Activated gamma-delta T cell (primary cell): ENCODE results near the gene CMSS1.
"Not testable (repeated sequence)": the region's sequence is repeated elsewhere in the genome, so short reads cannot be mapped to it uniquely, and the experiment has no call there.

Source experiments
- DNase-seq: peaks from one replicate; lab custom pipeline; 2025; lab: John Stamatoyannopoulos, UW

The CMSS1 gene

GRCh38 chr3:100023595-100023994 lies 205.9 kb downstream of the CMSS1 start:
- DNase-seq = no peak

GRCh38 chr3:100024520-100025303 lies 207.1 kb downstream of the CMSS1 start:
- no peak for DNase-seq

GRCh38 chr3:100027321-100027720 lies 209.7 kb downstream of the CMSS1 start:
- no peak for DNase-seq

GRCh38 chr3:100029052-100029451 lies 211.4 kb downstream of the CMSS1 start:
- no peak for DNase-seq

DNA sequence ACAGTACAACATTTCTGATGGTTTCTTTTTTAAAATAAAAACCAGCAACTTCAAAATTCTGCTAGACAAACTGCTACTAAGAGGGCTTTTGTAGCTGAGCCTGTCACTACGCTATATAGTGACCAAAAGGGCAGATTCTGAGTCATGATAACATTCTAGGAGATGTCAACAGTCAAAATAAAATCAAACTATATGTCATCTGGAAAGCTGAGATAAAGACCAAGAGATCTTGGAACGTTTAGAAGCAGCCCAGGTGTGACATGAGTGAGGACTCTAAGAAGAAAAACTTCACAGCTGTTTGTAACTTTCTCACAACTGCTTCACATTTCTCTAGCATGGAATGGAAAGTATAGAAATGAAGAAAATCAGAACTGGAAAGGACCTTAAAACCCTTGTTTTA lies 212.0 kb downstream of the CMSS1 start:
- no peak for DNase-seq

DNA sequence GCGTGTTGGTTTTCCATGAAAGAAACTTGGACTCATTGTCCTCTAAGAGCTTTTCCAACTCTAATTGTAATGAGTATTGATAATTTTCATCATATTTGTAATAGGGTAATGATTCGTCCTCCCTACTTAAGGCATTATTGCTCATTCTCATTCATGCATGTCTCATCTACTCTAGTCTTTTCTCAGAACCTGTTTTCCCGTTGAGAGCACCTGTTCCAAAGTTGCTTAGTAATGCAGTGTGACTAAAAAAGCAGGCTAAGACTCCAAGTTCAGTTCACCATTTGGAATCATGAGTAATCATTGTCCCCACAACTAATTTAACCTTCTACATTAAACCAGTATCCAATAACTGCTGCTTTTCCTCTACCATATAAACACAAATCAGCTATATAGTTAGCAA lies 212.7 kb downstream of the CMSS1 start:
- no peak for DNase-seq

- no peak for DNase-seq
Measured at GRCh38 chr3:100030914-100031425, 213.3 kb downstream of the CMSS1 start.

GRCh38 chr3:100032243-100032642 lies 214.6 kb downstream of the CMSS1 start:
- no peak for DNase-seq

DNA sequence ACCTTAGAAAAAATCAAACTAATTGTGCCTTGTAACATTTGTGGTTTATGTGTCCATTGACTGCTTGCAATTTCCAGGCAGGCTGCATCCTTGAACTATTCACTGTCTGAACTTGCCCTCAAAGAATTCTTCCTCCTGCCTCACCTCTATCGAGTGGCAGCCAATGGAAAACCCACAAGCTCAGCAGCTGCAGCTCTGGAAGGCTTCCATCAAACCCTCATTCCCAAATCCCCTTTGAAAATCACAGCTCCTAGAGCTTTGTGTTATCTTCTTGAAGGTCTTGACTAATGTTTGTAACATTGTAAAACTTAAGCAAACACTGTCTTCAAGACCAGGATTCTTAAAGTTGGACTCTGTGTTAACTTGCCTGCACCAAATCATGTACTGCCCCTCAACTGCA lies 215.5 kb downstream of the CMSS1 start:
- no peak for DNase-seq

DNA sequence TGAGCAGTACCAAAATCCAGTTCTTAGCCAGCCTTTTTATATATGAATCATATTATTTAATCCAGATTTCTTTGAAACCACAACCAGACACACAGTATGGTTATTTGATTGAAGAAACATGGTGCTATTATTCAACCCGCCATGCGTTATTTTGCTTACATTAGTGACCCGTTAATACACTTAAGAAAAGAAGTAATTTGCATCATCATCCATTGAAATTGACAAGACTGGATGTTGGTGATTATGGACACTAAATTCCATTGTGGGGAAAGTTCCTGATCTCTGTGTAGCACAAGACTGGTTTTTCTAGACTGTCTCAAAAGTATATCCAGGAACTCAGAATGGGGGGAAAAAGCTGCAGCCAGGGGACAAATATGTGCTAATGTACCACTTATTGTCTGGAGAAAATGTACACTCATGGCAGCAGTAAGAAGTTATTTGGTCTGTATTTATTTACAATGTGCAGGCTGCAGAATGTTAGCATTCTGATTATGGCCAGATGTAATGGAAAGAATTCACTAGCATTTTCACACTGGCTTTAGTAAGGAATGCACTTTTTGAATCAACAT lies 216.3 kb downstream of the CMSS1 start:
- no peak for DNase-seq

DNA sequence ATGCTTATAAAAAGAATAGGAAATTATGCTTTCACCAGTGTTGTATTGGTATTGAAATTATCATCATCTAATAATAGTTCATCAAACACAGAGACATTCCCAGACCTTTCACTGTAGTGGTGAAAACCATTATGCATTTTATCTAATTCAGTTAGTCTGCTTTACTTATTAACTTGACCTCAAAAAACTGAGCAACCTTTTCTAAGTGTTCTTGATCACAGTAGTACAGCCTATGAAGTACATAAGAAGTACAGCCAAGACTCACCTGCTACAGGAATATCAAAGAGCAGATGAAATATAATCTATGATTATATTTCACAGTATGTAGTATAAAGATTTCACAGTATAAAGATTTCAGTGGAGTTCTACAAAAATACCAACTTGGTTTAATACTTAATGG lies 221.4 kb downstream of the CMSS1 start:
- DNase-seq = no peak

DNA sequence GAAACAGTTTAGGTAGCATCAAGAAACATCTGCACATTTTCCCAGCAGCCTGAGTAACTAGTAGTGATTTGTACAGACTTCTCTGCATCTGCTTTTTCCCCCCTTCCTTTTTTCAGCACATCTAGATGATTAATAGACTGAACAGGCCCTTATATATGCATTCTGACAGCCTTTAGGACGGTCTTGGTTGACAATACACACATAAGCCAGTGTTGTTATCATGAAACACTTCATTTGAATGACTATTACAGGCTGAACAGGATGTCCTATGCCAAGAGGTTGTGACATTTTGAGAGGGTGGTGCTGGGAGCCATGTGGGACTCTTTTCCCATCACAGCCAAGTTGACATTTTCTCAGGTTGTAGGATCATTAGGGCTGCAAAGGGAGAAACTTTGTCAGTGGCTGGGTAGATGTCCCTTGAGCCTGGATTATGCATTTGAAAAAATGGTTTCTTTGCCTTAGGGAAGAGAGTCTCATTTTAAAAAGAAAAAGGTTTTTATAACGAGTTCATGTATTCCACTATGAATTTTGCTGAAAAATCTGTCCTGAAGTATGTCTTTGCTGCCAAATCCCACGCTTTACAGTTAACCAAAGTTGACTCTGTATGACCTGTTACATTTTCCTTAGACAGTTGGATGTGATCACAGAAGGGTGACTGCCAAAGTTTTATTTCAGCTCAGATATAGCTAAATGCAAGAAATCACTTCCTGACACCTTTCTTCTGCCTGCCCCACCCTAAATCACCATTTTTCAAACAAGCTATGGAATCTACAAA lies 223.0 kb downstream of the CMSS1 start:
- no peak for DNase-seq

DNA sequence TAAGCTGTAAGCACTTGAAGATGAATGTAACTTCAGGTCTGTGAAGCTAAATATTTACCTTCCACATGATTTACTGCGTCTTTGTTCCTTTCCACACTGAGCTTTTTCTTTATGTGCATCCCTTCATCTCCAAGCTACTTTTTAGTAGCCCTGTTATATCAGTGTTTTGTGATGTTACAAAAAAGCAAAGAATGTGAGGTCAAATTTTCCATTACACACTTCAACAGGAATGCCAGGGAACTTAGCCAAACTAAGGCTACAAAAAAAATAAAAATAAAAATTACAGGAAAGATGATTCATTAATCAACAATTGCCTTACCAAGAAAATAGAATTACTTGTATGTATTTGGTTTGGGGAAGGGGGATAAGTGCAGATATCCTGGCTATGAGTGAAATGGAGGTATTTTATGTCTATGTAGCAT lies 223.7 kb downstream of the CMSS1 start:
- no peak for DNase-seq

DNA sequence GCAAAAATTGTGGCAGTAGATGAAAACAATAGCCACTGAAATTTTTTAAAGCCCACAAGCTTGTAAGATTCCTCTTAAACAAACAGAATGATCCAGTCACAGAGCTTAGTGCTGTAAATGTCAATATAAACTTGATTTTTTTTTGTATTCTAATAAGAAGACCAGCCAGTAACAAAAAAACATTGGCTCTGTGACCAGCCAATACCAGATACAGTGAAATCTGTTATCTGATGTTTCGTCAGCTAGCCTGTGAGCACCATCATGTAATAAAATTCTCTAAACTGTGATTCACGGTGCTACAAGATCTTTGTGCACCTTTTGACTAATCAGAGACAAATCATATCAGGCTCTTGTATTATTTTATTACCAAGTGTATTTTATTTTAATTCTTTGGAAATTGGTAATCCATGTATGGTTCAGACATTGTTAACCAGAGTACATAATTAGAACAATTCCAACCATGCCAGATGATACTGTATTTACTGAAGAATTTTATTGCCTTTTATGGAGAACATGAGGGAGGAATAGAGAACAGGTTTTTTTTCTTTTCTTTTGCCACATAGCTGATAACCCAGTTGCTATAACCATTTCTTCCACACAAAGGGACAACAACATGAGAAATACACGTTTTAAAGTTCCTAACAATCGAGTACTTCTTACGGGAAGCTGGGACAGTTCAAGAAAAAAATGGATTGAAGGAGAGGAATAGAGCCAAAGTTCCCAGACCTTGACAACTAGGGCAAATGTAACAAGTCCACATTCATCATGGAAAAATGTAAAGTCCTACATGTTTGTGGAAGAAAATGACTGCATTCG lies 224.7 kb downstream of the CMSS1 start:
- no peak for DNase-seq

- no peak for DNase-seq
Measured at GRCh38 chr3:100043271-100043670, 225.6 kb downstream of the CMSS1 start.

DNA sequence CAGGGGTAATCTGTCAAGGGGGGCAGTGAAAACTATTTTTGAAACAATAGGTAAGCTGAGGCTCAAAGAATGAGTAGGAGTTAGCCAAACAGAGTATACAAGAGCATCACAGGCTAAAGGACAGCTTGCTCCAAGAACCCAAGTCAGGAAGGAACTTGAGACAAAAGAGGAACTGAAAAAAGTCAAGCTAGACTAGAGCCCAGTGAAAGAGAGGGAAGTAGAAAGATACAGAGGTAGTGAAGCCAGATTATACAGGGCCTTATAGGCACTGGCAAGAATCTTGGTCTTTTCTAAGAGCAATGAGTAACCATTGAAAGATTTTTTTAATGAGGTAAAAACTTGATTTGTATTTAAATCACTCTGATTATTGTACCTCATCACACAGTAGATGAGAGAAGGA lies 226.7 kb downstream of the CMSS1 start:
- DNase-seq = no peak

DNA sequence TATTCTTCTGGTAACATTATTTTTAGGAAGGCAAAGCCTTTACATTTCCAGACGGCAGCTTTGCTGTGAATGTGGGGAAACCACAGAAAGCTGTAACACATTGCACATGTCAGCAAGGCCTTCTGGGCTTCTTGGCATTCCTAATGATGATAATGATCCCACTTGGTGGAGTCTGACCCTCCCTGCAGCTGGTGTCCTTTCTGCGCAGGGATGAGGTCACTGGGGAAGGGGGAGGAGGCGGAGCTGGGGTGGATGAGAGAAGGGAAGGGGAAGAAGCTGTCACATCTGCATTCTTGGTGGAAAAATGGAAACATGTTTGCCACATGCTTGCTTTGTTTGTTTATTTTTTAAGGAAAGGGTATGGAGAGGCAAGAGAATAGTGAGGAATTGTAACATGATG lies 228.0 kb downstream of the CMSS1 start:
- no peak for DNase-seq

DNA sequence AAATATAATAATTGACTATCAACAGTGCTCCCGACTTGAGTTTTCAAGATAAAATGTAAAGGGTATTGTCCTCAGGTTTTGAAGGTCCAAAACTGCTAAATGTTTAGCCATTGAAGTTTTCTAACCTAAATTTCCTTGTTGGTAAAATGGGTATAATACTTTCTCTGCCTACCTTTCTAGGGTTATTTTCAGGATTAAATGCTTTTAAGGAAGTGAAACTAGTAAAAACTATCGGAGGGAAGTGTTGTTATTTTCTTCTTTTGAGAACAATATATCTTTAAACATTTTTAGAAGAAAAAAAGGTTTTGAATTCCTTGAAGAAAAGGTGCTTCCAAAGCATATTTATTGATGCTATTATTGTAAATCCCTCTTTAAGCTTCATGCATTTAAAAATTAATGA lies 229.3 kb downstream of the CMSS1 start:
- DNase-seq = no peak

DNA sequence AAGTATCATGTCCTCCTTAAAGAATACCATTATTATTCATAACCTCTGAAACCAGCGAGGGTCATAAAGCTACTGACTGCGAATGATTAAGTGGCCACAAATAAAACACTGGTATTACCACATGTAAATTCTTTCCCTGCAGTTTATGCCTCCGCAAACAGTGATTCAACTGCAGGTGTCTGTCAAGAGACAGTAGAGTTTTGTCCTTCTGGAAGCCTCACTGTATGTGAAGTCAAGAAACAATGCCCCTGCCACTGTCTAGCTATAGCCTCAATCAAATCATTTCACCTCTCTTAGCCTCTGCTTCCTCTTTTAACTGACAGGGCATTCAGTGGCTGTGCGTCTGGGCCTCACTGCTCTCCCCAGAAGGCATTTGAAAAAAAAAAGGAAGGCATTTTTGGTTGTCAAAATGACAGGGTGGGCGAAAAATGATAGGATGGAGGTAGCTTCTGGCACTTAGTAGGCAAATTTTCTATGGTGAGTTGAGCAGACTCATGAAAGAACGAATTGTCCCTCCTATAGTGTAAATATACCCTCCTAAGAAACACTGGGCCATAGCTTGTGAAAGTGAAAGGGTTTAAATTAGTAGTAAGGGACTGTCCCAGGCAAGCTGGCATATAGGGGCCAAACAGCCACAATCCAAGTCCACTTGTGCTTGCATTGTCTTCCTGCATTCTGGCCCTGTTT lies 229.9 kb downstream of the CMSS1 start:
- DNase-seq = no peak

DNA sequence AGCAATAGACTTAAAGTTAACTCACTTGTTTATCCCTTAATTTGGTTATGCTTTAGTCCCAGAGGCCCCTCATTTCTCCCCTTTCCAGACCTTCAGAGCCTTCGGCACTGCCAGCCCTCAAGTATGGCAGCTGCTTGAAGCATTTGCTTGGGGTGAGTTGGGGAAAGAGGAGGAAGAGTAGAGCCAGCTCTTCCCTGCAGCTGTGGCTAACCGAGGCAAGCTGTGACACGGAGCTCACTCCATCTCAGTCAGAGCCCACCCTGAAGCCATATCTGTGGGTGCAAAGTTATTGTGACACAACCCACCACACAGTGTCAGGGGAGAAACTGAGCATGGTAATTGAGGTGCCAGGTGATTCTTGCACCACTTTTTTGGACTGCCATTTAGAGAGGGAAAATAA lies 230.6 kb downstream of the CMSS1 start:
- no peak for DNase-seq

DNA sequence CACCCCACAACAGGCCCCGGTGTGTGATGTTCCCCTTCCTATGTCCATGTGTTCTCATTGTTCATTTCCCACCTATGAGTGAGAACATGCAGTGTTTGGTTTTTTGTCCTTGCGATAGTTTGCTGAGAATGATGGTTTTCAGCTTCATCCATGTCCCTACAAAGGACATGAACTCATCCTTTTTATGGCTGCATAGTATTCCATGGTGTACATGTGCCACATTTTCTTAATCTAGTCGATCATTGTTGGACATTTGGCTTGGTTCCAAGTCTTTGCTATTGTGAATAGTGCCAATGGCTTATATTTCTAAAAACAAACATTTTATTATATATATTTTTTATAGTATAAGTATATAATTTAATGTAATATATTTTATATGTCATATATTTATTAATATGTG lies 233.9 kb downstream of the CMSS1 start:
- not testable (repeated sequence) for DNase-seq
